ENCODE measurements around the gene WWOX. TPM values are rescaled to one million over a fixed set of nuclear protein-coding genes. Genes with fewer than 3 reads are reported as not detected.

The WWOX gene
- total RNA-seq, 6 experiments from 2014 or later = 13.0 to 24.3 (median 16.5) TPM

GRCh38 chr16:78516006-78516736 lies 416.7 kb downstream of the WWOX start:
- no peak overlapping the region for H3K27ac ChIP-seq
- H3K36me3 ChIP-seq = no peaks in the 10 kb centered on the region
- H3K4me1 ChIP-seq = no peaks in the 10 kb centered on the region
- ATAC-seq (no peak), DNase-seq (no peak)
- TF ChIP-seq, protein P1, sequence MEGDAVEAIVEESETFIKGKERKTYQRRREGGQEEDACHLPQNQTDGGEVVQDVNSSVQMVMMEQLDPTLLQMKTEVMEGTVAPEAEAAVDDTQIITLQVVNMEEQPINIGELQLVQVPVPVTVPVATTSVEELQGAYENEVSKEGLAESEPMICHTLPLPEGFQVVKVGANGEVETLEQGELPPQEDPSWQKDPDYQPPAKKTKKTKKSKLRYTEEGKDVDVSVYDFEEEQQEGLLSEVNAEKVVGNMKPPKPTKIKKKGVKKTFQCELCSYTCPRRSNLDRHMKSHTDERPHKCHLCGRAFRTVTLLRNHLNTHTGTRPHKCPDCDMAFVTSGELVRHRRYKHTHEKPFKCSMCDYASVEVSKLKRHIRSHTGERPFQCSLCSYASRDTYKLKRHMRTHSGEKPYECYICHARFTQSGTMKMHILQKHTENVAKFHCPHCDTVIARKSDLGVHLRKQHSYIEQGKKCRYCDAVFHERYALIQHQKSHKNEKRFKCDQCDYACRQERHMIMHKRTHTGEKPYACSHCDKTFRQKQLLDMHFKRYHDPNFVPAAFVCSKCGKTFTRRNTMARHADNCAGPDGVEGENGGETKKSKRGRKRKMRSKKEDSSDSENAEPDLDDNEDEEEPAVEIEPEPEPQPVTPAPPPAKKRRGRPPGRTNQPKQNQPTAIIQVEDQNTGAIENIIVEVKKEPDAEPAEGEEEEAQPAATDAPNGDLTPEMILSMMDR (IDR thresholded peaks at IDR 0.05) = no peak
- TF ChIP-seq POLR2A (IDR thresholded peaks at IDR 0.05) = no peak
- no peak overlapping the region for H3K4me3 ChIP-seq
- H3K9me3 ChIP-seq = no peaks in the 10 kb centered on the region
- 90% methylated on average over 9 of the region's 9 CpGs for WGBS (ENCODE audit: insufficient coverage, low coverage, low lambda C conversion rate, missing lambda C conversion rate)
- intact Hi-C loops (cut with DNase I) = no loop called here
- no peaks in the 10 kb centered on the region for H3K27me3 ChIP-seq

- no peak for ATAC-seq
- intact Hi-C loops (cut with DNase I) = no loop called here
Observed at GRCh38 chr16:78519896-78520295, 420.4 kb downstream of the WWOX start.

DNA sequence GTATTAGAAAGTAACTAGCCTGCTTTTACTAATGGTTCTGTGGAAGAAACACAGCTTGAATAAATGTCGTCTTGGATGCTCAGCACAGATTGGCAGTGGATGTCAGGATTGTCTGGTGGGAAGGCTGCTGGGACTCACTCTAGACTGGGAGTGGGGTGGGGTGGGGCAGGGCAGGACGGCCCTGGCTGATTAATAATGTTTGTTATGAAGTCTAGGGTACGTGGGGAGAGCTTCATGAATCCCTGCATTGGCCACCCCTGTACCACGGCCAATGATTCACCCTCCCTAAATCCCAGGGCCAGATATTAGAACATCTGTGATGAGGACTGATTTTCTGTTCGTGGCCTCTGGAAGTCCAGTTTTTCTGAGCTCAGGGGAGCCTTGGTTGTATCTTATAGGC lies 421.0 kb downstream of the WWOX start:
- H3K27ac ChIP-seq = no peak overlapping the region
- H3K36me3 ChIP-seq = no peaks in the 10 kb centered on the region
- no peaks in the 10 kb centered on the region for H3K4me1 ChIP-seq
- H3K9me3 ChIP-seq = no peaks in the 10 kb centered on the region
- no peak for ATAC-seq
- no peak for DNase-seq
- intact Hi-C loops (cut with DNase I) = no loop called here
- no peak for TF ChIP-seq POLR2A (IDR thresholded peaks at IDR 0.05)
- TF ChIP-seq, protein P1 (IDR thresholded peaks at IDR 0.05) = no peak
- WGBS (ENCODE audit: insufficient coverage, low coverage, low lambda C conversion rate, missing lambda C conversion rate) = 98% methylated on average over 5 of the region's 5 CpGs
- no peaks in the 10 kb centered on the region for H3K27me3 ChIP-seq
- H3K4me3 ChIP-seq = no peak overlapping the region

More at GRCh38 chr16:78519896-78520295, 420.4 kb downstream of the WWOX start:
- Histone ChIP-seq H3K27me3 (no peaks in the 10 kb centered on the region), H3K4me3 (no peak overlapping the region), H3K36me3 (no peaks in the 10 kb centered on the region), H3K9me3 (no peaks in the 10 kb centered on the region), H3K4me1 (no peaks in the 10 kb centered on the region), H3K27ac (no peak overlapping the region)
- TF ChIP-seq, protein P1 (IDR thresholded peaks at IDR 0.05) = no peak
- TF ChIP-seq POLR2A (IDR thresholded peaks at IDR 0.05) = no peak
- DNase-seq = no peak
- 94% methylated on average over 8 of the region's 8 CpGs for WGBS (ENCODE audit: insufficient coverage, low coverage, low lambda C conversion rate, missing lambda C conversion rate)

DNA sequence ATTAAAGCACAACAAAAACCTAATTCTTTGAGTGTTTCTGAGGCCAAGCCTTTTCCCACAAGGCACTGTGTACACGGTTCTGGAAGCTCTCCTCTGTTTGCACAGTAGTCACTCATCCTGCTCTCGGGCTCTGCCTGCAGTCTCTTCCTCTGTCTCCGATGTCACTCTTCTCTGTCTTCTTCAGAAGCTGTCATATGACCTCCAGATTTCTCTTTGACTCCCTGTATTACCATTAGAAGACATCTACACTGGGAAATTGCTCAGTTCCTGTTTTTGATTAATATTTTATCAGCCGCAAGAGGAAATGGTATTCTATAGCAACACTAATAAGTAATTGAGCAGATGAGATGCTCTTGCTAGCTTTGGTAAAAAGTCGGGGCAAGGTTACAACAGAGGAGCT lies 422.9 kb downstream of the WWOX start:
- H3K4me1 ChIP-seq = no peaks in the 10 kb centered on the region
- no peaks in the 10 kb centered on the region for H3K27me3 ChIP-seq
- peak in 1 of 4 donors; percentile 35 for ATAC-seq
- DNase-seq = no peak
- TF ChIP-seq POLR2A (IDR thresholded peaks at IDR 0.05) = no peak
- TF ChIP-seq, protein P1 (IDR thresholded peaks at IDR 0.05) = no peak
- intact Hi-C loops (cut with DNase I) = no loop called here
- H3K4me3 ChIP-seq = no peak overlapping the region
- H3K36me3 ChIP-seq = no peaks in the 10 kb centered on the region
- H3K27ac ChIP-seq = no peak overlapping the region
- no peaks in the 10 kb centered on the region for H3K9me3 ChIP-seq
- WGBS (ENCODE audit: insufficient coverage, low coverage, low lambda C conversion rate, missing lambda C conversion rate) = 57% methylated on average over 5 of the region's 5 CpGs

Measured in right lobe of liver (tissue), 6 donors.